K562 (cell line): ENCODE data around the gene SLC25A51. TPM values are rescaled to one million over a fixed set of nuclear protein-coding genes. Genes with fewer than 3 reads are reported as not detected.

Experiments used
- ATAC-seq: fragments of 200-7000 bp; cut with Tn5 transposase; 3 replicates; pipeline ENCODE4 v1.9.1; 2020; ENCODE audit warnings: moderate library complexity
- BruUV-seq: library from RNA; stranded (reverse); fragments of 400-500 nt; replicated peaks from 2 replicates; lab custom pipeline; 2021; lab: Mats Ljungman, UMichigan
- CTCF ChIA-PET: fragments of 300-600 bp; formaldehyde crosslinking; extraction: SDS; loops from one replicate; lab custom pipeline; 2021; ENCODE audit warnings: low intra/inter-chr PET ratio; lab: Yijun Ruan, JAX
- POLR2A ChIA-PET: fragments of 300-600, 350-650 bp; sonication (Branson Sonifier 250); formaldehyde crosslinking; extraction: SDS; loops from one replicate; lab custom pipeline; 2021; ENCODE audit warnings: antibody characterized with exemption, inconsistent platforms; lab: Yijun Ruan, JAX
- DNase-seq, 4 experiments: peaks; one replicate each; pipeline versions ENCODE4 v3.0.0 to v3.0.0-alpha.2; 2011 to 2018; ENCODE audit warnings: low spot score in 3 of 4, mixed read lengths in 3 of 4; ENCODE audit errors: extremely low read depth in 1 of 4
- FAIRE-seq: peaks from 2 replicates; lab custom pipeline; 2011; peaks lifted over from hg19 to GRCh38; lab: Jason Lieb, UNC
- H2AFZ ChIP-seq: 2 replicates; pipeline ENCODE4 v1.6.0; 2011; ENCODE audit warnings: low read depth, low read length, control low read depth, inconsistent platforms
- H3K27ac ChIP-seq: fragments of 200-600 bp; 3 replicates; pipeline ENCODE4 v1.8.0; 2011; ENCODE audit warnings: low read depth, mild to moderate bottlenecking, control low read depth, inconsistent platforms, low read length, moderate library complexity, mixed read lengths; ENCODE audit errors: extremely low read depth
- H3K27me3 ChIP-seq, 2 experiments: fragments of 300-600 bp in 1 of 2; 2 replicates in 1 of 2; 3 replicates in 1 of 2; pipeline versions ENCODE4 v1.6.0 to v1.8.0; 2011; ENCODE audit warnings: inconsistent platforms in 2 of 2, low read length in 2 of 2, mild to moderate bottlenecking in 1 of 2, mixed read lengths in 1 of 2, moderate library complexity in 1 of 2; ENCODE audit not compliant: control insufficient read depth in 2 of 2, insufficient read depth in 2 of 2
- H3K36me3 ChIP-seq: fragments of 300-600 bp; 3 replicates; pipeline ENCODE4 v1.8.0; 2011; ENCODE audit warnings: mild to moderate bottlenecking, low read length, inconsistent platforms; ENCODE audit not compliant: control insufficient read depth, insufficient read depth
- H3K4me1 ChIP-seq, 2 experiments: fragments of 200-600 bp in 1 of 2; replicated peaks in 1 of 2; 2 replicates in 1 of 2; 3 replicates in 1 of 2; pipeline versions ENCODE4 v1.5.1 to v1.8.0; 2011; ENCODE audit warnings: inconsistent platforms in 2 of 2, low read length in 2 of 2, mild to moderate bottlenecking in 1 of 2, mixed read lengths in 1 of 2, moderate library complexity in 1 of 2; ENCODE audit not compliant: control insufficient read depth in 2 of 2, insufficient read depth in 2 of 2
- H3K4me2 ChIP-seq: 2 replicates; pipeline ENCODE4 v1.6.1; 2011; ENCODE audit warnings: low read length, control low read depth, inconsistent platforms, mixed read lengths; ENCODE audit not compliant: insufficient read depth
- H3K4me3 ChIP-seq: fragments of 200-600 bp; sonication (generic), shearing (Covaris generic); 2 replicates; pipeline ENCODE4 v1.5.1; 2016; ENCODE audit warnings: control low read depth, inconsistent platforms
- H3K79me2 ChIP-seq: fragments of 200-600 bp; 3 replicates; pipeline ENCODE4 v1.8.0; 2011; ENCODE audit warnings: low read length, inconsistent platforms; ENCODE audit not compliant: control insufficient read depth, insufficient read depth
- H3K9ac ChIP-seq, 2 experiments: 2 replicates each; pipeline versions ENCODE4 v1.6.0 to v1.6.1; 2011; ENCODE audit warnings: low read depth in 2 of 2, low read length in 2 of 2, control low read depth in 1 of 2, inconsistent platforms in 1 of 2, mild to moderate bottlenecking in 1 of 2, mixed read lengths in 1 of 2; ENCODE audit not compliant: insufficient read depth in 1 of 2
- H3K9me1 ChIP-seq: one replicate; pipeline ENCODE4 v1.6.0; 2011; ENCODE audit warnings: inconsistent platforms, mild to moderate bottlenecking, low read length, moderate library complexity; ENCODE audit not compliant: control insufficient read depth, insufficient read depth
- H3K9me3 ChIP-seq: replicated peaks from 2 replicates; pipeline ENCODE4 v1.5.1; 2011; ENCODE audit warnings: low read depth, low read length, inconsistent platforms; ENCODE audit not compliant: control insufficient read depth, insufficient read depth
- H4K20me1 ChIP-seq: replicated peaks from 2 replicates; pipeline ENCODE4 v1.6.1; 2011; ENCODE audit warnings: low read length, inconsistent platforms, mixed read lengths; ENCODE audit not compliant: control insufficient read depth, insufficient read depth
- CXXC5 ChIP-seq: fragments of 250-450 bp; sonication (Bioruptor Pico); IDR thresholded peaks from 2 replicates; pipeline ENCODE4 v1.8.0; 2022; ENCODE audit warnings: inconsistent platforms, mild to moderate bottlenecking, moderate library complexity
- DMBX1 ChIP-seq: fragments of 250-450 bp; sonication (Bioruptor Pico); IDR thresholded peaks from 2 replicates; pipeline ENCODE4 v1.8.0; 2022; ENCODE audit warnings: inconsistent platforms, mild to moderate bottlenecking, moderate library complexity, borderline replicate concordance
- GABPA ChIP-seq: fragments of 200-800 bp; sonication (Bioruptor generic); conservative IDR thresholded peaks from 2 replicates; pipeline ENCODE4 v1.6.1; 2016; ENCODE audit warnings: low read depth, missing genetic modification characterization, missing compliant biosample characterization
- HCFC1 ChIP-seq: IDR thresholded peaks from 2 replicates; pipeline ENCODE4 v1.6.1; 2012; ENCODE audit warnings: low read depth, low read length, improper control_type of control experiment
- HDAC3 ChIP-seq: fragments of 450-650 bp; IDR thresholded peaks from 2 replicates; pipeline ENCODE4 v1.6.1; 2018; ENCODE audit warnings: borderline replicate concordance, mild to moderate bottlenecking, moderate library complexity; ENCODE audit not compliant: partially characterized antibody
- MEF2A ChIP-seq: IDR thresholded peaks from 2 replicates; pipeline ENCODE4 v1.6.1; 2011; ENCODE audit warnings: low read depth, mild to moderate bottlenecking, low read length, moderate library complexity; ENCODE audit not compliant: control insufficient read depth
- NFATC3 ChIP-seq: fragments of 450-650 bp; IDR thresholded peaks from 2 replicates; pipeline ENCODE4 v1.6.1; 2017; ENCODE audit warnings: mild to moderate bottlenecking
- NONO ChIP-seq, 2 experiments: fragments of 200-400 bp in 1 of 2; fragments of 450-650 bp in 1 of 2; formaldehyde crosslinking in 1 of 2; IDR thresholded peaks; 2 replicates each; pipeline ENCODE4 v1.6.1; 2017; ENCODE audit warnings: low read depth in 2 of 2, mild to moderate bottlenecking in 2 of 2, moderate library complexity in 2 of 2, low read length in 1 of 2
- PHTF2 ChIP-seq: fragments of 250-450 bp; sonication (Bioruptor Pico); IDR thresholded peaks from 2 replicates; pipeline ENCODE4 v1.5.0; 2021; ENCODE audit warnings: mild to moderate bottlenecking
- PTBP1 ChIP-seq: fragments of 200-400 bp; formaldehyde crosslinking; IDR thresholded peaks from 2 replicates; pipeline ENCODE4 v1.6.1; 2017; ENCODE audit warnings: low read depth, low read length
- RB1 ChIP-seq: fragments of 450-650 bp; IDR thresholded peaks from 2 replicates; pipeline ENCODE4 v1.6.1; 2017; ENCODE audit warnings: low read depth, mild to moderate bottlenecking
- SRSF3 ChIP-seq: fragments of 200-400 bp; formaldehyde crosslinking; IDR thresholded peaks from 2 replicates; pipeline ENCODE4 v1.6.1; 2016; ENCODE audit warnings: mild to moderate bottlenecking, low read length, moderate library complexity; ENCODE audit not compliant: insufficient read depth
- TAF15 ChIP-seq: fragments of 200-400 bp; formaldehyde crosslinking; IDR thresholded peaks from 2 replicates; pipeline ENCODE4 v1.6.1; 2017; ENCODE audit warnings: mild to moderate bottlenecking, low read depth, low read length, moderate library complexity
- TAL1 ChIP-seq: fragments of 450-650 bp; IDR thresholded peaks from 2 replicates; pipeline ENCODE4 v1.6.1; 2016; ENCODE audit warnings: mild to moderate bottlenecking
- ZNF583 ChIP-seq: fragments of 250-450 bp; sonication (Bioruptor Pico); IDR thresholded peaks from 2 replicates; pipeline ENCODE4 v1.4.0; 2020
- ZNF77 ChIP-seq: fragments of 250-450 bp; sonication (Bioruptor Pico); IDR thresholded peaks from 2 replicates; pipeline ENCODE4 v1.5.0; 2020
- WGBS: fragments of 100-300 bp; shearing (Covaris generic); methylation state at CpG from one replicate; pipeline ENCODE4 v1.1.6; 2016; ENCODE audit warnings: low coverage, mixed read lengths; ENCODE audit not compliant: insufficient coverage; ENCODE audit errors: missing lambda C conversion rate; 5-methylcytosine and 5-hydroxymethylcytosine counted together
- in situ Hi-C: fragments of 300-500 bp; cut with MboI; formaldehyde crosslinking; loops from 4 replicates; pipeline ENCODE4 v1.15.0; 2018; ENCODE audit warnings: inconsistent platforms, mixed read lengths
- intact Hi-C: fragments of 100-400 bp; cut with micrococcal nuclease; formaldehyde crosslinking; loops from 2 replicates; pipeline ENCODE4 v1.14.2; 2022
- polyA plus RNA-seq, 8 experiments: library from polyadenylated mRNA; depleted of rRNA in 4 of 8; stranded (reverse) in 5 of 8; unstranded in 3 of 8; fragments of >200 nt; fragmentation: Nextera tagmentation in 2 of 8; fragmentation: Illumina TruSeq in 1 of 8; extraction: Ambion mirVana in 2 of 8; extraction: Trizol in 1 of 8; gene quantifications; 2 replicates each; pipeline versions ENCODE4 v1.2.1 to v1.2.3, GENCODE V29; 2011 to 2014; ENCODE audit warnings: inconsistent platforms in 1 of 8, missing spikeins in 1 of 8
- total RNA-seq, 7 experiments: library from RNA; depleted of rRNA in 6 of 7; stranded (reverse); fragments of >200 nt in 6 of 7; fragmentation: Illumina TruSeq in 2 of 7; extraction: Trizol in 2 of 7; gene quantifications; 2 replicates each; pipeline versions ENCODE4 v1.2.1 to v1.2.3, GENCODE V29; 2011 to 2021; ENCODE audit warnings: low replicate concordance in 1 of 7
- TF ChIP-seq, protein P1 (sequence below): fragments of 250-450 bp; sonication (Bioruptor Pico); IDR thresholded peaks from 2 replicates; pipeline ENCODE4 v1.5.0; 2021; ENCODE audit warnings: mild to moderate bottlenecking, borderline replicate concordance
- TF ChIP-seq, protein P2 (sequence below): fragments of 250-450 bp; sonication (Bioruptor Pico); IDR thresholded peaks from 2 replicates; pipeline ENCODE4 v1.8.0; 2022; ENCODE audit warnings: moderate library complexity, mild to moderate bottlenecking, inconsistent platforms

Gene SLC25A51
- total and polyA plus RNA-seq, 9 of the 15 experiments (the other 6 are each of a cell fraction or from before 2014, with no cell fraction given): 9.1 to 40.7 (median 24.5) TPM

DNA sequence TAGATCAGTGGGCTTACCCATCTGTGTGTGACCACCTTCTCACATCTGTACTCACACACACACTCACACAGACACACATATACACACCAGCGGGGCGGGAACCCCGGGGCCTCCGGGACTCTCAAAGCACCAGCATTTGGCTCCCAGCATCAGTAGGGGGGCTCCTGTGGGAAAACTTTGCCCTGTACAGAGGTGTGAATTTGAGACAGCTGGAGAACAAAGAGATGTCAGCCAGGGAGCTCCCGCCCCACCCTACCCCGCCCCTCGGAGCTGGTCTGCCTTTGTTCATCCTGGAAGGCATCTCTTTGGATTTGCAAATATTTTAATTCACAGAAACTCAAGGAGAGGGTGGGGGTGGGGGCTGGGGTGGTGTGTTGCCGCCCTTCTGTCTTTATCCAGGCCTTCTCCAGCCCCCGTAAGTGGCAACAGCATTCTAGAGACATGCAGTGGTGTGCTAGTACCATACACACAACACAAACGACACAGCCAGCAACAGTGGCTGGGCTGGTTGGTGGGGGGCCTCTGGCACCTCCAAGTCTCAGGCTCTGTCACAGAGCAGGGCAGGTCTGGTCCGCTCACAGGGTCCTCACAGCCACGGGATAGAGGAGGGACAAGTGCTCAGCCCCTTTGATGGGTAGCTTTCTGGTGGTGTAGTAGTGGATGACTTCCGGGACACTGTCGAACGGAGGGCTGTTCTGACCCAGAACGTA is 15.5 kb upstream of the SLC25A51 start (continued):
- TF ChIP-seq MEF2A: no peak
- TF ChIP-seq RB1: no peak
- no peak for TF ChIP-seq TAF15
- TF ChIP-seq PHTF2 (CRISPR knock-in tag): no peak
- TF ChIP-seq TAL1: no peak

DNA sequence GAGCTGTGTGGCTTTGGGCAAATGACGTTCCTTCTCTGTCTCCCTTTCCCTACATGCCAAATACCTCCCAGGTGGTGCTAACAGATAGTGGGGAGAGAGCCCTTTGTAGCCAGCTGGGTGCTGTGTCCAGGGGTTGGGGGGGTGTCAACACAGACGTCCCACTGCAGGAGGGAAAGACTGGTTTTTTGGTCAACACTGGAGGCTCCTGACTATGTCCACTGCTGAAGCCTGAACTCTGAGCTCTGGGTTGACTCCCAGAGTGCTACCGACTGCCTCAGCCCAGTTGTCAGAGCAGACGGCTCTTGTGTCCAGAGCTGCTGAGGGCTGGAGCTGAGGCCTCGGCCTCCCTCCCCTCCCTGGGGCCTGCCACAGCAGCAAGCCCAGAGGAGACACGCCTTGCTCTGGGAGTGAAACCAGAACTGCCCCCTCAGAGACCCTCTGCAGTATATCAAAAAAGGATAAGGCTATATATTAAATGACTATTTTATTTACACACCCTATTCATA is 14.8 kb upstream of the SLC25A51 start:
- Histone ChIP-seq H4K20me1 (peaks cover 5% of the 10 kb centered on the region; the same call in 1 of the 2 replicates), H3K9me1 (no peaks in the 10 kb centered on the region), H3K79me2 (no peaks in the 10 kb centered on the region), H3K27ac (no peak overlapping the region), H3K4me2 (no peak overlapping the region), H2AFZ (no peak overlapping the region), H3K36me3 (peaks cover 11% of the 10 kb centered on the region; the same call in 1 of the 3 replicates), H3K9ac (peak overlapping the region in 1 of 2 experiments; percentile 55; a peak in 1 of 4 replicates), H3K9me3 (no peaks in the 10 kb centered on the region), H3K4me1 (peaks cover 11 to 32% of the 10 kb centered on the region in 2 experiments; a peak in 4 of 5 replicates), H3K27me3 (no peaks in the 10 kb centered on the region), H3K4me3 (no peak overlapping the region)
- intact Hi-C loops: no loop called here
- POLR2A ChIA-PET: interaction anchor here (0.7 to 1.2 kb wide), 2 partner anchors 10 to 148 kb away, joined by 3 read pairs; no protein-coding TSS in a partner anchor
- DNase-seq (no peak), ATAC-seq (no peak), FAIRE-seq (no peak)
- 67% methylated on average over 6 of the region's 6 CpGs for WGBS
- in situ Hi-C loops: no loop called here
- BruUV-seq: no TSS peak
- CTCF ChIA-PET: no interaction called here
- TF ChIP-seq, protein P1, sequence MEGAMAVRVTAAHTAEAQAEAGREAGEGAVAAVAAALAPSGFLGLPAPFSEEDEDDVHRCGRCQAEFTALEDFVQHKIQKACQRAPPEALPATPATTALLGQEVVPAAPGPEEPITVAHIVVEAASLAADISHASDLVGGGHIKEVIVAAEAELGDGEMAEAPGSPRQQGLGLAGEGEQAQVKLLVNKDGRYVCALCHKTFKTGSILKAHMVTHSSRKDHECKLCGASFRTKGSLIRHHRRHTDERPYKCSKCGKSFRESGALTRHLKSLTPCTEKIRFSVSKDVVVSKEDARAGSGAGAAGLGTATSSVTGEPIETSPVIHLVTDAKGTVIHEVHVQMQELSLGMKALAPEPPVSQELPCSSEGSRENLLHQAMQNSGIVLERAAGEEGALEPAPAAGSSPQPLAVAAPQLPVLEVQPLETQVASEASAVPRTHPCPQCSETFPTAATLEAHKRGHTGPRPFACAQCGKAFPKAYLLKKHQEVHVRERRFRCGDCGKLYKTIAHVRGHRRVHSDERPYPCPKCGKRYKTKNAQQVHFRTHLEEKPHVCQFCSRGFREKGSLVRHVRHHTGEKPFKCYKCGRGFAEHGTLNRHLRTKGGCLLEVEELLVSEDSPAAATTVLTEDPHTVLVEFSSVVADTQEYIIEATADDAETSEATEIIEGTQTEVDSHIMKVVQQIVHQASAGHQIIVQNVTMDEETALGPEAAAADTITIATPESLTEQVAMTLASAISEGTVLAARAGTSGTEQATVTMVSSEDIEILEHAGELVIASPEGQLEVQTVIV (CRISPR knock-in tag): no peak
- no peak for TF ChIP-seq NFATC3
- no peak for TF ChIP-seq NONO (IDR thresholded peaks at IDR 0.05; ENCODE audit: low read depth in 2 of 2, low read length in 1 of 2)
- TF ChIP-seq HDAC3: no peak
- no peak for TF ChIP-seq CXXC5 (CRISPR knock-in tag)
- TF ChIP-seq, protein P2, sequence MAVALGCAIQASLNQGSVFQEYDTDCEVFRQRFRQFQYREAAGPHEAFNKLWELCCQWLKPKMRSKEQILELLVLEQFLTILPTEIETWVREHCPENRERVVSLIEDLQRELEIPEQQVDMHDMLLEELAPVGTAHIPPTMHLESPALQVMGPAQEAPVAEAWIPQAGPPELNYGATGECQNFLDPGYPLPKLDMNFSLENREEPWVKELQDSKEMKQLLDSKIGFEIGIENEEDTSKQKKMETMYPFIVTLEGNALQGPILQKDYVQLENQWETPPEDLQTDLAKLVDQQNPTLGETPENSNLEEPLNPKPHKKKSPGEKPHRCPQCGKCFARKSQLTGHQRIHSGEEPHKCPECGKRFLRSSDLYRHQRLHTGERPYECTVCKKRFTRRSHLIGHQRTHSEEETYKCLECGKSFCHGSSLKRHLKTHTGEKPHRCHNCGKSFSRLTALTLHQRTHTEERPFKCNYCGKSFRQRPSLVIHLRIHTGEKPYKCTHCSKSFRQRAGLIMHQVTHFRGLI (CRISPR knock-in tag): no peak
- no peak for TF ChIP-seq ZNF583
- no peak for TF ChIP-seq DMBX1
- TF ChIP-seq SRSF3: no peak
- TF ChIP-seq GABPA (tag): no peak
- TF ChIP-seq ZNF77 (CRISPR knock-in tag): no peak
- TF ChIP-seq PTBP1: no peak
- TF ChIP-seq HCFC1: no peak
